IMR-90 (cell line): ENCODE results near the gene C1QTNF8. TPM values are rescaled to one million over a fixed set of nuclear protein-coding genes. Genes with fewer than 3 reads are reported as not detected.

Experiments
- ATAC-seq: fragments of 200-7000 bp; cut with Tn5 transposase; 2 replicates; pipeline ENCODE4 v1.9.1; 2020; ENCODE audit warnings: low read depth, mild to moderate bottlenecking, moderate library complexity
- BruUV-seq: library from RNA; stranded (reverse); fragments of 400-500 nt; replicated peaks from 2 replicates; lab custom pipeline; 2021; lab: Mats Ljungman, UMichigan
- CTCF ChIA-PET: fragments of 300-600 bp; formaldehyde crosslinking; extraction: SDS; loops from one replicate; lab custom pipeline; 2021; ENCODE audit warnings: antibody characterized with exemption; lab: Yijun Ruan, JAX
- POLR2A ChIA-PET: fragments of 300-600 bp; sonication (Branson Sonifier 250); formaldehyde crosslinking; loops from one replicate; lab custom pipeline; 2022; ENCODE audit warnings: antibody characterized with exemption; ENCODE audit not compliant: unreplicated experiment; lab: Charles Lee
- DNase-seq: peaks from one replicate; pipeline ENCODE4 v3.0.0; 2013
- H2AFZ ChIP-seq: replicated peaks from 2 replicates; pipeline ENCODE3; 2013; ENCODE audit warnings: low read length, mild to moderate bottlenecking; ENCODE audit not compliant: poor library complexity
- H2AK5ac ChIP-seq: 2 replicates; pipeline ENCODE4 v1.6.1; 2013; ENCODE audit warnings: low read depth, low read length, inconsistent platforms
- H2AK9ac ChIP-seq: replicated peaks from 2 replicates; pipeline ENCODE3; 2013; ENCODE audit warnings: mild to moderate bottlenecking, low read depth, low read length, moderate library complexity; ENCODE audit not compliant: poor library complexity
- H2BK120ac ChIP-seq: 2 replicates; pipeline ENCODE4 v1.6.1; 2013; ENCODE audit warnings: low read depth, low read length, inconsistent platforms
- H2BK15ac ChIP-seq: 3 replicates; pipeline ENCODE4 v1.6.1; 2013; ENCODE audit warnings: low read depth, low read length, inconsistent platforms
- H2BK20ac ChIP-seq: 2 replicates; pipeline ENCODE4 v1.6.1; 2013; ENCODE audit warnings: low read depth, mild to moderate bottlenecking, inconsistent platforms, low read length, moderate library complexity
- H2BK5ac ChIP-seq: 2 replicates; pipeline ENCODE4 v1.6.1; 2013; ENCODE audit warnings: mild to moderate bottlenecking, low read depth, low read length, inconsistent platforms; ENCODE audit not compliant: poor library complexity, severe bottlenecking
- H3K14ac ChIP-seq: replicated peaks from 2 replicates; pipeline ENCODE4 v1.6.1; 2013; ENCODE audit warnings: low read depth, low read length, inconsistent platforms
- H3K18ac ChIP-seq: 2 replicates; pipeline ENCODE4 v1.6.1; 2013; ENCODE audit warnings: low read depth, low read length, control low read depth
- H3K23ac ChIP-seq: 2 replicates; pipeline ENCODE4 v1.6.1; 2013; ENCODE audit warnings: low read depth, low read length, inconsistent platforms
- H3K27ac ChIP-seq: 2 replicates; pipeline ENCODE4 v1.5.1; 2013; ENCODE audit warnings: mild to moderate bottlenecking, control low read depth, low read length; ENCODE audit not compliant: insufficient read depth
- H3K27me3 ChIP-seq: 2 replicates; pipeline ENCODE4 v1.6.1; 2013; ENCODE audit warnings: low read length; ENCODE audit not compliant: control insufficient read depth, insufficient read depth
- H3K36me3 ChIP-seq: 2 replicates; pipeline ENCODE4 v1.6.1; 2013; ENCODE audit warnings: low read length, mixed read lengths; ENCODE audit not compliant: control insufficient read depth, insufficient read depth
- H3K4ac ChIP-seq: 2 replicates; pipeline ENCODE4 v1.6.1; 2013; ENCODE audit warnings: low read depth, low read length, inconsistent platforms
- H3K4me1 ChIP-seq: 2 replicates; pipeline ENCODE4 v1.6.1; 2013; ENCODE audit warnings: low read length, mixed read lengths; ENCODE audit not compliant: control insufficient read depth, insufficient read depth
- H3K4me2 ChIP-seq: 2 replicates; pipeline ENCODE4 v1.6.1; 2013; ENCODE audit warnings: low read depth, mild to moderate bottlenecking, control low read depth, low read length, moderate library complexity
- H3K4me3 ChIP-seq: 2 replicates; pipeline ENCODE4 v1.5.1; 2013; ENCODE audit warnings: low read depth, mild to moderate bottlenecking, control low read depth, low read length, moderate library complexity; ENCODE audit not compliant: insufficient read depth
- H3K56ac ChIP-seq: 2 replicates; pipeline ENCODE4 v1.6.1; 2013; ENCODE audit warnings: low read length, inconsistent platforms; ENCODE audit not compliant: insufficient read depth; ENCODE audit errors: extremely low read depth
- H3K79me1 ChIP-seq, 2 experiments: 2 replicates each; pipeline ENCODE4 v1.6.1; 2013; ENCODE audit warnings: low read length in 2 of 2, inconsistent platforms in 1 of 2, low read depth in 1 of 2
- H3K9ac ChIP-seq: 2 replicates; pipeline ENCODE4 v1.6.1; 2013; ENCODE audit warnings: low read depth, low read length, control low read depth
- H3K9me1 ChIP-seq: 2 replicates; pipeline ENCODE4 v1.6.1; 2013; ENCODE audit warnings: low read length, inconsistent platforms; ENCODE audit not compliant: insufficient read depth
- H3K9me3 ChIP-seq: 2 replicates; pipeline ENCODE4 v1.6.1; 2013; ENCODE audit warnings: low read length; ENCODE audit not compliant: control insufficient read depth, insufficient read depth
- H4K20me1 ChIP-seq: 2 replicates; pipeline ENCODE4 v1.6.1; 2013; ENCODE audit warnings: low read length, inconsistent platforms; ENCODE audit not compliant: insufficient read depth
- H4K5ac ChIP-seq: 2 replicates; pipeline ENCODE4 v1.6.1; 2013; ENCODE audit warnings: mild to moderate bottlenecking, low read depth, low read length, control low read depth
- H4K8ac ChIP-seq, 2 experiments: 2 replicates each; pipeline ENCODE4 v1.6.1; 2013; ENCODE audit warnings: low read depth in 2 of 2, low read length in 2 of 2, control low read depth in 1 of 2, inconsistent platforms in 1 of 2
- H4K91ac ChIP-seq: 2 replicates; pipeline ENCODE4 v1.6.1; 2013; ENCODE audit warnings: low read depth, low read length, inconsistent platforms; ENCODE audit not compliant: insufficient read depth
- BHLHE40 ChIP-seq: fragments of 150-350 bp; IDR thresholded peaks from 2 replicates; pipeline ENCODE4 v1.6.1; 2016; ENCODE audit warnings: mild to moderate bottlenecking, low read depth, low read length
- CEBPB ChIP-seq: IDR thresholded peaks from 2 replicates; pipeline ENCODE4 v1.6.1; 2012; ENCODE audit warnings: low read depth, low read length, improper control_type of control experiment
- CHD1 ChIP-seq: IDR thresholded peaks from 2 replicates; pipeline ENCODE4 v1.6.1; 2012; ENCODE audit warnings: low read depth, low read length, improper control_type of control experiment
- CTCF ChIP-seq: conservative IDR thresholded peaks from 2 replicates; pipeline ENCODE4 v1.5.1; 2012; ENCODE audit warnings: mild to moderate bottlenecking, low read depth, low read length, improper control_type of control experiment
- ELK1 ChIP-seq: fragments of 150-350 bp; IDR thresholded peaks from 2 replicates; pipeline ENCODE4 v1.6.1; 2016; ENCODE audit warnings: low read depth, mild to moderate bottlenecking, low read length, moderate library complexity, borderline replicate concordance
- FOS ChIP-seq: fragments of 150-350 bp; IDR thresholded peaks from 2 replicates; pipeline ENCODE4 v1.6.1; 2016; ENCODE audit warnings: low read depth, low read length
- MAFK ChIP-seq: IDR thresholded peaks from 2 replicates; pipeline ENCODE4 v1.6.1; 2012; ENCODE audit warnings: low read depth, low read length, improper control_type of control experiment
- MAZ ChIP-seq: IDR thresholded peaks from 2 replicates; pipeline ENCODE4 v1.6.1; 2012; ENCODE audit warnings: low read depth, mild to moderate bottlenecking, low read length, improper control_type of control experiment, moderate library complexity, borderline replicate concordance
- MXI1 ChIP-seq: IDR thresholded peaks from 2 replicates; pipeline ENCODE4 v1.6.1; 2012; ENCODE audit warnings: low read depth, mild to moderate bottlenecking, low read length, moderate library complexity, borderline replicate concordance
- NFE2L2 ChIP-seq: fragments of 150-350 bp; IDR thresholded peaks from 2 replicates; pipeline ENCODE4 v1.6.1; 2016; ENCODE audit warnings: low read depth, mild to moderate bottlenecking, low read length
- POLR2A ChIP-seq: IDR thresholded peaks from 2 replicates; pipeline ENCODE4 v1.6.1; 2012; ENCODE audit warnings: mild to moderate bottlenecking, low read depth, low read length
- RCOR1 ChIP-seq: IDR thresholded peaks from 2 replicates; pipeline ENCODE4 v1.6.1; 2012; ENCODE audit warnings: mild to moderate bottlenecking, low read length, improper control_type of control experiment; ENCODE audit not compliant: insufficient replicate concordance
- RFX5 ChIP-seq: IDR thresholded peaks from 2 replicates; pipeline ENCODE4 v1.8.0; 2012; ENCODE audit warnings: low read depth, mild to moderate bottlenecking, low read length, moderate library complexity
- SMC3 ChIP-seq: fragments of 150-350 bp; IDR thresholded peaks from 2 replicates; pipeline ENCODE4 v1.6.1; 2016; ENCODE audit warnings: low read depth, mild to moderate bottlenecking, antibody characterized with exemption, low read length, moderate library complexity
- USF2 ChIP-seq: fragments of 150-350 bp; IDR thresholded peaks from 2 replicates; pipeline ENCODE4 v1.6.1; 2017; ENCODE audit warnings: mild to moderate bottlenecking, antibody characterized with exemption, low read length, low read depth
- WGBS, 2 experiments: methylation state at CpG; one replicate each; pipeline versions ENCODE4 v1.1.5 to v1.1.7; 2013; ENCODE audit warnings: missing lambda C conversion rate in 2 of 2; ENCODE audit not compliant: insufficient read length in 1 of 2; ENCODE audit errors: extremely low coverage in 2 of 2; 5-methylcytosine and 5-hydroxymethylcytosine counted together
- dilution Hi-C: fragments of 300-500 bp; cut with HindIII; formaldehyde crosslinking; loops from one replicate; pipeline ENCODE4 v1.14.3; 2018; ENCODE audit warnings: low sequenced_read_pairs; ENCODE audit not compliant: unreplicated experiment
- in situ Hi-C: fragments of 300-500 bp; cut with MboI; formaldehyde crosslinking; loops from 3 replicates; pipeline ENCODE4 v1.14.3; 2019; ENCODE audit warnings: low sequenced_read_pairs, inconsistent platforms, mixed read lengths
- intact Hi-C: fragments of 100-400 bp; cut with micrococcal nuclease; formaldehyde crosslinking; loops from 2 replicates; pipeline ENCODE4 v1.10.0; 2022
- polyA plus RNA-seq, 3 experiments: library from polyadenylated mRNA; depleted of rRNA; stranded (reverse); fragments of >200 nt; gene quantifications; 2 replicates each; pipeline ENCODE4 v1.2.3, GENCODE V29; 2012; ENCODE audit warnings: low replicate concordance in 1 of 3
- total RNA-seq: library from RNA; depleted of rRNA; stranded (reverse); fragments of >200 nt; gene quantifications from 2 replicates; pipeline ENCODE4 v1.2.3, GENCODE V29; 2012

Gene C1QTNF8
- total and polyA plus RNA-seq, 2 of the 4 experiments (the other 2 are of a cell fraction): not detected

GRCh38 chr16:1053121-1053521 is 42.9 kb downstream of the C1QTNF8 start:
- Histone ChIP-seq H3K14ac (no peak overlapping the region), H4K20me1 (no peaks in the 10 kb centered on the region), H2AK9ac (no peak overlapping the region), H2AFZ (no peak overlapping the region), H3K4me2 (no peak overlapping the region), H3K56ac (no peak overlapping the region), H3K36me3 (no peaks in the 10 kb centered on the region), H3K23ac (no peak overlapping the region), H3K18ac (no peak overlapping the region), H2BK120ac (no peak overlapping the region), H2BK15ac (no peak overlapping the region), H3K27me3 (peaks cover 17% of the 10 kb centered on the region; the same call in 1 of the 2 replicates), H3K27ac (no peak overlapping the region), H4K5ac (no peak overlapping the region), H2BK20ac (no peak overlapping the region), H3K4me1 (no peaks in the 10 kb centered on the region), H4K91ac (no peak overlapping the region), H3K9me1 (no peaks in the 10 kb centered on the region), H3K9ac (no peak overlapping the region), H2BK5ac (no peak overlapping the region), H3K4ac (no peak overlapping the region), H3K9me3 (peaks cover 2% of the 10 kb centered on the region; the same call in 1 of the 2 replicates), H2AK5ac (no peak overlapping the region), H4K8ac (no peak overlapping the region), H3K79me1 (no peaks in the 10 kb centered on the region), H3K4me3 (no peak overlapping the region)
- in situ Hi-C loops: loop anchor here (5.0 to 25.0 kb wide), 2 partner anchors 241 to 341 kb away; partner anchors contain the start of genes ANTKMT, FBXL16 and METRN
- POLR2A ChIA-PET: no interaction called here
- dilution Hi-C loops: no loop called here
- TF ChIP-seq USF2 (no peak), ELK1 (no peak), SMC3 (no peak), BHLHE40 (no peak), RFX5 (no peak), MAFK (no peak), FOS (no peak), RCOR1 (no peak), MXI1 (no peak), NFE2L2 (no peak), MAZ (no peak), CTCF (no peak), POLR2A (no peak), CHD1 (no peak), CEBPB (no peak)
- ATAC-seq: no peak
- CTCF ChIA-PET: no interaction called here
- no TSS peak for BruUV-seq
- intact Hi-C loops: no loop called here
- WGBS, 2 experiments: 50% methylated on average over 5 of the region's 14 CpGs; no CpG with 5 or more reads in 1 of the 2 experiments
- no peak for DNase-seq
